K562 (cell line): ENCODE data around the gene DPH7. TPM values are rescaled to one million over a fixed set of nuclear protein-coding genes. Genes with fewer than 3 reads are reported as not detected.
A peak's percentile ranks its signal among the peaks of the same experiment; 100 is the strongest.

Experiments
- CEBPB ChIP-seq: fragments of 450-650 bp; IDR thresholded peaks from 2 replicates; pipeline ENCODE4 v1.6.1; 2016; ENCODE audit warnings: missing genetic modification characterization, missing compliant biosample characterization
- ETV5 ChIP-seq: sonication (generic); formaldehyde crosslinking; IDR thresholded peaks from 2 replicates; pipeline ENCODE4 v1.4.0; 2020; ENCODE audit warnings: low read depth, mild to moderate bottlenecking, missing genetic modification reagents
- FOXM1 ChIP-seq, 2 experiments: fragments of 450-650 bp in 1 of 2; sonication (generic) in 1 of 2; formaldehyde crosslinking in 1 of 2; IDR thresholded peaks; 2 replicates each; pipeline versions ENCODE4 v1.6.1 to v1.9.0; 2017 to 2022; ENCODE audit warnings: low read depth in 2 of 2, mild to moderate bottlenecking in 2 of 2, missing genetic modification reagents in 1 of 2, moderate library complexity in 1 of 2
- HNRNPLL ChIP-seq: fragments of 200-400 bp; formaldehyde crosslinking; IDR thresholded peaks from 2 replicates; pipeline ENCODE4 v1.6.1; 2017; ENCODE audit warnings: low read length, low read depth, mild to moderate bottlenecking; ENCODE audit not compliant: poor library complexity, severe bottlenecking
- KDM5B ChIP-seq: fragments of 200-600 bp; sonication (generic); IDR thresholded peaks from 2 replicates; pipeline ENCODE4 v1.6.1; 2012; ENCODE audit warnings: low read depth, mild to moderate bottlenecking, moderate library complexity, low read length, control low read depth, inconsistent platforms; ENCODE audit not compliant: insufficient replicate concordance
- POLR2H ChIP-seq: IDR thresholded peaks from 2 replicates; pipeline ENCODE4 v1.6.1; 2016; ENCODE audit warnings: missing genetic modification characterization, low read depth, mild to moderate bottlenecking, control low read depth, missing compliant biosample characterization, moderate library complexity
- RBM34 ChIP-seq: fragments of 200-400 bp; formaldehyde crosslinking; IDR thresholded peaks from 2 replicates; pipeline ENCODE4 v1.6.1; 2018; ENCODE audit warnings: low read length, borderline replicate concordance; ENCODE audit not compliant: insufficient read depth
- RNF2 ChIP-seq: sonication (generic); IDR thresholded peaks from 2 replicates; pipeline ENCODE4 v1.6.1; 2016
- SMAD1 ChIP-seq: fragments of 150-350 bp; IDR thresholded peaks from 2 replicates; pipeline ENCODE4 v1.6.1; 2014; ENCODE audit warnings: low read length, low read depth; ENCODE audit not compliant: partially characterized antibody
- SMARCC2 ChIP-seq: fragments of 450-650 bp; IDR thresholded peaks from 2 replicates; pipeline ENCODE4 v1.6.1; 2017; ENCODE audit warnings: antibody characterized with exemption, moderate library complexity, mild to moderate bottlenecking, low read depth
- polyA plus RNA-seq, 8 experiments: library from polyadenylated mRNA; depleted of rRNA in 4 of 8; stranded (reverse) in 5 of 8; unstranded in 3 of 8; fragments of >200 nt; fragmentation: Nextera tagmentation in 2 of 8; fragmentation: Illumina TruSeq in 1 of 8; extraction: Ambion mirVana in 2 of 8; extraction: Trizol in 1 of 8; gene quantifications; 2 replicates each; pipeline versions ENCODE4 v1.2.1 to v1.2.3, GENCODE V29; 2011 to 2014; ENCODE audit warnings: inconsistent platforms in 1 of 8, missing spikeins in 1 of 8
- total RNA-seq, 7 experiments: library from RNA; depleted of rRNA in 6 of 7; stranded (reverse); fragments of >200 nt in 6 of 7; fragmentation: Illumina TruSeq in 2 of 7; extraction: Trizol in 2 of 7; gene quantifications; 2 replicates each; pipeline versions ENCODE4 v1.2.1 to v1.2.3, GENCODE V29; 2011 to 2021; ENCODE audit warnings: low replicate concordance in 1 of 7
- TF ChIP-seq, protein P1 (sequence below): fragments of 450-650 bp; formaldehyde crosslinking; IDR thresholded peaks from 2 replicates; pipeline ENCODE4 v1.4.0; 2020; ENCODE audit warnings: mild to moderate bottlenecking, moderate library complexity
- TF ChIP-seq, protein P2 (sequence below), 2 experiments: fragments of 450-650 bp in 1 of 2; IDR thresholded peaks; 2 replicates each; pipeline ENCODE4 v1.6.1; 2011 to 2017; ENCODE audit warnings: low read depth in 2 of 2, antibody characterized with exemption in 1 of 2, borderline replicate concordance in 1 of 2, low read length in 1 of 2, mild to moderate bottlenecking in 1 of 2, mixed read lengths in 1 of 2; ENCODE audit not compliant: control insufficient read depth in 1 of 2
- TF ChIP-seq, protein P3 (sequence below), 2 experiments: IDR thresholded peaks; 2 replicates each; pipeline ENCODE4 v1.6.1; 2011; ENCODE audit warnings: borderline replicate concordance in 1 of 2, control low read depth in 1 of 2, low read depth in 1 of 2, low read length in 1 of 2, mild to moderate bottlenecking in 1 of 2, mixed read lengths in 1 of 2, moderate library complexity in 1 of 2; ENCODE audit not compliant: insufficient read depth in 1 of 2, insufficient read length in 1 of 2, poor library complexity in 1 of 2, severe bottlenecking in 1 of 2; ENCODE audit errors: extremely low read depth in 1 of 2

DPH7 gene
- total and polyA plus RNA-seq, 9 of the 15 experiments (the other 6 are each of a cell fraction or from before 2014, with no cell fraction given): 13.9 to 68.6 (median 41.3) TPM

DNA sequence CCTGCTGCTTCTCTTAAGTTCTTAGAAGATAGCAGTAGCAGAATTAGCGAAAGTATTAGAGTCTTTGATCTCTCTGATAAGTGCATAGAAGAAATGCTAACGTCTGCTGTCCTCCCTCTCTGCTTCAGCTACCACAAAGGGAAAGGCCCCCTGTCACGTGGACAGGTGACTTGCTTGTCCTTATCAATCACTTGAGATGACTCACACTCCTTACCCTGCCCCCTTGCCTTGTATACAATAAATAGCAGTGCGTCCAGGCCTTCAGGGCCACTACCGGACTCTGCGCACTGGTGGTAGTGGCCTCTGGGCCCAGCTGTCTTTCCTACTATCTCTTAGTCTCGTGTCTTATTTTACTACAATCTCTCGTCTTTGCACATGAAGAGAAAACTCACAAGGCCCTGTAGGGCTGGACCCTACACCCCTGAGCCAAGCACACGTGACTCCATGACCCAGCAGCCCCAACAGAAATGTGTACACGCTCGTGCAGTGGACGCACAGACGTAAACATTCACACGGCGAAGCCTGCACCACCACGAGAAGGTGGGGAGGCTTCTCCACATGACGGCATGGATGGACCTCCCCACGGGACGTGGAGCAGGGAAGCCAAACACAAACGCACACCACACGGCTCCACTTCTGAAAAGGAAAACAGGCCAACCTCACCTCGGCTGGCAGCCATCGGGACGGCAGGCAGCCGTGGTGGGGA, 66.8 kb downstream of the DPH7 start (continued):
- TF ChIP-seq SMARCC2: peak; percentile 36; the same call in 1 of the 2 replicates
- TF ChIP-seq, protein P1, sequence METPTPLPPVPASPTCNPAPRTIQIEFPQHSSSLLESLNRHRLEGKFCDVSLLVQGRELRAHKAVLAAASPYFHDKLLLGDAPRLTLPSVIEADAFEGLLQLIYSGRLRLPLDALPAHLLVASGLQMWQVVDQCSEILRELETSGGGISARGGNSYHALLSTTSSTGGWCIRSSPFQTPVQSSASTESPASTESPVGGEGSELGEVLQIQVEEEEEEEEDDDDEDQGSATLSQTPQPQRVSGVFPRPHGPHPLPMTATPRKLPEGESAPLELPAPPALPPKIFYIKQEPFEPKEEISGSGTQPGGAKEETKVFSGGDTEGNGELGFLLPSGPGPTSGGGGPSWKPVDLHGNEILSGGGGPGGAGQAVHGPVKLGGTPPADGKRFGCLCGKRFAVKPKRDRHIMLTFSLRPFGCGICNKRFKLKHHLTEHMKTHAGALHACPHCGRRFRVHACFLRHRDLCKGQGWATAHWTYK (CRISPR knock-in tag): no peak
- peak; percentile 51 for TF ChIP-seq KDM5B
- TF ChIP-seq FOXM1 (IDR thresholded peaks at IDR 0.05; ENCODE audit: low read depth): no peak
- TF ChIP-seq FOXM1 (CRISPR knock-in tag; IDR thresholded peaks at IDR 0.05; ENCODE audit: low read depth): no peak
- TF ChIP-seq, protein P2, sequence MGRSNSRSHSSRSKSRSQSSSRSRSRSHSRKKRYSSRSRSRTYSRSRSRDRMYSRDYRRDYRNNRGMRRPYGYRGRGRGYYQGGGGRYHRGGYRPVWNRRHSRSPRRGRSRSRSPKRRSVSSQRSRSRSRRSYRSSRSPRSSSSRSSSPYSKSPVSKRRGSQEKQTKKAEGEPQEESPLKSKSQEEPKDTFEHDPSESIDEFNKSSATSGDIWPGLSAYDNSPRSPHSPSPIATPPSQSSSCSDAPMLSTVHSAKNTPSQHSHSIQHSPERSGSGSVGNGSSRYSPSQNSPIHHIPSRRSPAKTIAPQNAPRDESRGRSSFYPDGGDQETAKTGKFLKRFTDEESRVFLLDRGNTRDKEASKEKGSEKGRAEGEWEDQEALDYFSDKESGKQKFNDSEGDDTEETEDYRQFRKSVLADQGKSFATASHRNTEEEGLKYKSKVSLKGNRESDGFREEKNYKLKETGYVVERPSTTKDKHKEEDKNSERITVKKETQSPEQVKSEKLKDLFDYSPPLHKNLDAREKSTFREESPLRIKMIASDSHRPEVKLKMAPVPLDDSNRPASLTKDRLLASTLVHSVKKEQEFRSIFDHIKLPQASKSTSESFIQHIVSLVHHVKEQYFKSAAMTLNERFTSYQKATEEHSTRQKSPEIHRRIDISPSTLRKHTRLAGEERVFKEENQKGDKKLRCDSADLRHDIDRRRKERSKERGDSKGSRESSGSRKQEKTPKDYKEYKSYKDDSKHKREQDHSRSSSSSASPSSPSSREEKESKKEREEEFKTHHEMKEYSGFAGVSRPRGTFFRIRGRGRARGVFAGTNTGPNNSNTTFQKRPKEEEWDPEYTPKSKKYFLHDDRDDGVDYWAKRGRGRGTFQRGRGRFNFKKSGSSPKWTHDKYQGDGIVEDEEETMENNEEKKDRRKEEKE (IDR thresholded peaks at IDR 0.05; ENCODE audit: borderline replicate concordance in 1 of 2, control insufficient read depth in 1 of 2, low read depth in 2 of 2, low read length in 1 of 2): no peak
- peak; percentile 61 for TF ChIP-seq HNRNPLL
- TF ChIP-seq CEBPB (tag): no peak
- TF ChIP-seq RBM34: no peak
- no peak for TF ChIP-seq ETV5 (CRISPR knock-in tag)
- TF ChIP-seq POLR2H (tag): no peak
- TF ChIP-seq SMAD1: no peak
- TF ChIP-seq RNF2: peak; percentile 59; the same call in 1 of the 2 replicates
- TF ChIP-seq, protein P3, sequence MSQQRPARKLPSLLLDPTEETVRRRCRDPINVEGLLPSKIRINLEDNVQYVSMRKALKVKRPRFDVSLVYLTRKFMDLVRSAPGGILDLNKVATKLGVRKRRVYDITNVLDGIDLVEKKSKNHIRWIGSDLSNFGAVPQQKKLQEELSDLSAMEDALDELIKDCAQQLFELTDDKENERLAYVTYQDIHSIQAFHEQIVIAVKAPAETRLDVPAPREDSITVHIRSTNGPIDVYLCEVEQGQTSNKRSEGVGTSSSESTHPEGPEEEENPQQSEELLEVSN (IDR thresholded peaks at IDR 0.05; ENCODE audit: borderline replicate concordance in 1 of 2, extremely low read depth in 1 of 2, insufficient read depth in 1 of 2, insufficient read length in 1 of 2, low read depth in 1 of 2, low read length in 1 of 2, poor library complexity in 1 of 2, severe bottlenecking in 1 of 2): no peak
